GM12878 (cell line): ENCODE results near the gene PSMB9. TPM values are rescaled to one million over a fixed set of nuclear protein-coding genes. Genes with fewer than 3 reads are reported as not detected.

Experiments used
- ATAC-seq: fragments of 200-7000 bp; cut with Tn5 transposase; 3 replicates; pipeline ENCODE4 v1.9.1; 2020; ENCODE audit warnings: mild to moderate bottlenecking, moderate library complexity
- BruUV-seq: library from RNA; stranded (reverse); fragments of 400-500 nt; replicated peaks from 2 replicates; lab custom pipeline; 2021; lab: Mats Ljungman, UMichigan
- CTCF ChIA-PET: fragments of 300-600 bp; sonication (Branson Sonifier 250); formaldehyde crosslinking; extraction: SDS; loops from one replicate; lab custom pipeline; 2021; ENCODE audit warnings: inconsistent platforms; lab: Yijun Ruan, JAX
- POLR2A ChIA-PET: fragments of 350-600 bp; formaldehyde crosslinking; extraction: SDS; loops from one replicate; lab custom pipeline; 2021; ENCODE audit warnings: inconsistent platforms; lab: Charles Lee
- RAD21 ChIA-PET: fragments of 300-600 bp; sonication (Branson Sonifier 250); formaldehyde crosslinking; loops from one replicate; lab custom pipeline; 2023; ENCODE audit warnings: antibody characterized with exemption; ENCODE audit not compliant: unreplicated experiment; lab: Charles Lee
- SMC1A ChIA-PET: fragments of 300-600 bp; sonication (Branson Sonifier 250); formaldehyde crosslinking; loops from one replicate; lab custom pipeline; 2023; ENCODE audit not compliant: unreplicated experiment, uncharacterized antibody; lab: Charles Lee
- DNase-seq: peaks from one replicate; pipeline ENCODE4 v3.0.0-alpha.2; 2011; ENCODE audit warnings: low read depth, low spot score
- FAIRE-seq: peaks from 3 replicates; lab custom pipeline; 2011; peaks lifted over from hg19 to GRCh38; lab: Jason Lieb, UNC
- H2AFZ ChIP-seq: 2 replicates; pipeline ENCODE4 v1.6.0; 2011; ENCODE audit warnings: low read depth, low read length, control low read depth; ENCODE audit not compliant: control insufficient read depth
- H3K27ac ChIP-seq: 2 replicates; pipeline ENCODE4 v1.5.1; 2011; ENCODE audit warnings: control low read depth; ENCODE audit not compliant: control insufficient read depth, insufficient read depth
- H3K27me3 ChIP-seq, 2 experiments: replicated peaks in 1 of 2; 2 replicates each; pipeline versions ENCODE4 v1.6.0 to v1.6.1; 2011; ENCODE audit warnings: low read length in 1 of 2; ENCODE audit not compliant: control insufficient read depth in 2 of 2, insufficient read depth in 2 of 2
- H3K36me3 ChIP-seq, 2 experiments: 2 replicates each; pipeline ENCODE4 v1.5.1; 2011; ENCODE audit warnings: low read length in 1 of 2; ENCODE audit not compliant: control insufficient read depth in 2 of 2, insufficient read depth in 2 of 2
- H3K4me1 ChIP-seq: 2 replicates; pipeline ENCODE4 v1.6.1; 2011; ENCODE audit warnings: mild to moderate bottlenecking, low read length, moderate library complexity, mixed read lengths; ENCODE audit not compliant: control insufficient read depth, insufficient read depth
- H3K4me2 ChIP-seq: 2 replicates; pipeline ENCODE4 v1.6.0; 2011; ENCODE audit warnings: control low read depth; ENCODE audit not compliant: control insufficient read depth, insufficient read depth
- H3K4me3 ChIP-seq: fragments of 200-600 bp; sonication (generic); 2 replicates; pipeline ENCODE4 v1.5.1; 2016
- H3K79me2 ChIP-seq: 2 replicates; pipeline ENCODE4 v1.6.0; 2011; ENCODE audit warnings: low read length; ENCODE audit not compliant: control insufficient read depth, insufficient read depth
- H3K9ac ChIP-seq: 2 replicates; pipeline ENCODE4 v1.8.0; 2011; ENCODE audit warnings: low read length, control low read depth, mixed read lengths; ENCODE audit not compliant: control insufficient read depth, insufficient read depth
- H3K9me3 ChIP-seq: replicated peaks from 3 replicates; pipeline ENCODE4 v1.5.1; 2011; ENCODE audit warnings: mild to moderate bottlenecking, low read length; ENCODE audit not compliant: control insufficient read depth, insufficient read depth
- H4K20me1 ChIP-seq: 2 replicates; pipeline ENCODE4 v1.6.0; 2011; ENCODE audit not compliant: control insufficient read depth, insufficient read depth
- BACH1 ChIP-seq: fragments of 450-650 bp; IDR thresholded peaks from 2 replicates; pipeline ENCODE4 v1.6.1; 2017; ENCODE audit warnings: mild to moderate bottlenecking, borderline replicate concordance
- BHLHE40 ChIP-seq, 2 experiments: fragments of 450-650 bp in 1 of 2; IDR thresholded peaks; 2 replicates each; pipeline ENCODE4 v1.6.1; 2011 to 2017; ENCODE audit warnings: low read depth in 2 of 2, borderline replicate concordance in 1 of 2, improper control_type of control experiment in 1 of 2, low read length in 1 of 2, mild to moderate bottlenecking in 1 of 2
- NBN ChIP-seq: fragments of 450-650 bp; IDR thresholded peaks from 2 replicates; pipeline ENCODE4 v1.6.1; 2016
- NFYA ChIP-seq: IDR thresholded peaks from 2 replicates; pipeline ENCODE4 v1.6.1; 2011; ENCODE audit warnings: low read depth, mild to moderate bottlenecking, low read length, improper control_type of control experiment, borderline replicate concordance
- NR2C2 ChIP-seq: IDR thresholded peaks from 2 replicates; pipeline ENCODE4 v1.6.1; 2011; ENCODE audit warnings: borderline replicate concordance, low read depth; ENCODE audit not compliant: control insufficient read depth, insufficient read length
- PML ChIP-seq: IDR thresholded peaks from 2 replicates; pipeline ENCODE4 v1.6.1; 2012; ENCODE audit warnings: low read length, inconsistent platforms
- TARDBP ChIP-seq: IDR thresholded peaks from 2 replicates; pipeline ENCODE4 v1.6.1; 2016; ENCODE audit warnings: borderline replicate concordance
- TBL1XR1 ChIP-seq: IDR thresholded peaks from 2 replicates; pipeline ENCODE4 v1.6.1; 2012; ENCODE audit warnings: low read depth, low read length, improper control_type of control experiment
- ZNF207 ChIP-seq: fragments of 450-650 bp; IDR thresholded peaks from 2 replicates; pipeline ENCODE4 v1.6.1; 2014; ENCODE audit warnings: antibody characterized with exemption, mild to moderate bottlenecking, borderline replicate concordance
- WGBS: methylation state at CpG from one replicate; pipeline ENCODE4 v1.1.6; 2016; ENCODE audit warnings: low lambda C conversion rate; ENCODE audit not compliant: insufficient replicate concordance, insufficient coverage; ENCODE audit errors: missing lambda C conversion rate; 5-methylcytosine and 5-hydroxymethylcytosine counted together
- in situ Hi-C: fragments of 300-500 bp; cut with MboI; formaldehyde crosslinking; loops from 9 replicates; pipeline ENCODE4 v1.14.3; 2018; ENCODE audit warnings: mixed read lengths
- intact Hi-C: fragments of 100-400 bp; cut with micrococcal nuclease; formaldehyde crosslinking; loops from one replicate; pipeline ENCODE4 v1.14.2; 2022; ENCODE audit not compliant: unreplicated experiment
- polyA plus RNA-seq, 11 experiments: library from polyadenylated mRNA; depleted of rRNA in 4 of 11; unstranded in 6 of 11; stranded (reverse) in 5 of 11; fragments of >200 nt; fragmentation: Nextera tagmentation in 4 of 11; fragmentation: Illumina TruSeq in 1 of 11; extraction: Ambion mirVana in 4 of 11; extraction: Trizol in 1 of 11; gene quantifications; 1 replicate in 1 of 11; 2 replicates in 10 of 11; pipeline versions ENCODE4 v1.2.1 to v1.2.3, GENCODE V29; 2011 to 2016; ENCODE audit warnings: inconsistent platforms in 2 of 11, missing spikeins in 2 of 11, low read depth in 1 of 11
- total RNA-seq, 4 experiments: library from RNA; depleted of rRNA in 3 of 4; stranded (reverse); fragments of >200 nt in 3 of 4; fragmentation: Illumina TruSeq in 1 of 4; extraction: Trizol in 1 of 4; gene quantifications; 2 replicates each; pipeline versions ENCODE4 v1.2.1 to v1.2.3, GENCODE V29; 2013 to 2021
- TF ChIP-seq, protein P1 (sequence below): fragments of 450-650 bp; IDR thresholded peaks from 2 replicates; pipeline ENCODE4 v1.6.1; 2018; ENCODE audit warnings: borderline replicate concordance, mild to moderate bottlenecking; ENCODE audit not compliant: partially characterized antibody
- TF ChIP-seq, protein P2 (sequence below), 3 experiments: IDR thresholded peaks in 2 of 3; conservative IDR thresholded peaks in 1 of 3; 2 replicates each; pipeline ENCODE4 v1.5.1; 2011; ENCODE audit warnings: low read depth in 3 of 3, low read length in 3 of 3, mild to moderate bottlenecking in 3 of 3, control low read depth in 2 of 3, moderate library complexity in 2 of 3, inconsistent platforms in 1 of 3, mixed read lengths in 1 of 3; ENCODE audit not compliant: control insufficient read depth in 2 of 3, insufficient read depth in 1 of 3; ENCODE audit errors: extremely low read depth in 1 of 3

Gene PSMB9
- total and polyA plus RNA-seq, 10 of the 15 experiments (the other 5 are each of a cell fraction or from before 2014, with no cell fraction given) = 167 to 517 (median 275) TPM

DNA sequence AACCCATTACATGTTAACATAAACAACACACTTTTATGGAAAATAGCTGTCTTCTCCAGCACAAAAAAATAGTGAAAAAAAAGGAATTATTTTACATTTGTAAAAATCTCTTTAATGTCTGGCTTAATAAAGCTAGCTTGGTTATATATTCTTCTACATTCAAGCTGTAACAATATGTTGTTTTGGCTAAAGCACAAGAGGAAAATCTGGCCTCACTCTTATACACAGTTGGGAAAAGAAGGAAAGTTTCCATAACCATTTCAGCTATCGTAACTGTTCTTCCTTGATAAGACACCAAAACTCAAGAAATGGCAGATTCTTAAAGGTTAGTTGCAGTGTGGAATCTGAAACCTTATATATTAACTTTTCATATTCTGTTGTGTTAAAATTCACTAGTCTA lies 44.8 kb upstream of the PSMB9 start:
- H3K9me3 ChIP-seq = no peaks in the 10 kb centered on the region
- peaks cover 3% of the 10 kb centered on the region; the same call in 1 of the 2 replicates for H3K4me1 ChIP-seq
- intact Hi-C loops (no loop called here), in situ Hi-C loops (no loop called here)
- H3K36me3 ChIP-seq = peaks cover 1 to 7% of the 10 kb centered on the region in 2 experiments; a peak in 3 of 4 replicates
- WGBS = 0% methylated on average over 1 of the region's 1 CpG
- ChIA-PET CTCF (interaction anchor here (1.1 to 2.2 kb wide), 10 partner anchors 10 to 125 kb away, joined by 3 to 13 read pairs (median 4); partner anchors contain the start of gene TAP2), SMC1A (interaction anchor here (0.7 to 2.4 kb wide), 8 partner anchors 10 to 388 kb away, joined by 3 to 22 read pairs (median 4); no protein-coding TSS in a partner anchor), RAD21 (interaction anchor here (0.7 to 1.7 kb wide), 5 partner anchors 10 to 59 kb away, joined by 3 to 9 read pairs (median 6); partner anchors contain the start of gene TAP2), POLR2A (interaction anchor here (0.7 kb wide), 1 partner anchor 52 kb away, joined by 3 read pairs; no protein-coding TSS in a partner anchor)
- no peak for DNase-seq
- H3K9ac ChIP-seq = no peak overlapping the region
- no peak overlapping the region for H3K27ac ChIP-seq
- H3K4me3 ChIP-seq = no peak overlapping the region
- no peak for TF ChIP-seq BHLHE40 (IDR thresholded peaks at IDR 0.05; ENCODE audit: borderline replicate concordance in 1 of 2, low read depth in 2 of 2, low read length in 1 of 2)
- TF ChIP-seq TARDBP = no peak
- no peak for TF ChIP-seq BACH1
- no peak for TF ChIP-seq TBL1XR1
- TF ChIP-seq NR2C2 = no peak
- no peak for TF ChIP-seq PML
- no peak for TF ChIP-seq NFYA
- TF ChIP-seq, protein P1, sequence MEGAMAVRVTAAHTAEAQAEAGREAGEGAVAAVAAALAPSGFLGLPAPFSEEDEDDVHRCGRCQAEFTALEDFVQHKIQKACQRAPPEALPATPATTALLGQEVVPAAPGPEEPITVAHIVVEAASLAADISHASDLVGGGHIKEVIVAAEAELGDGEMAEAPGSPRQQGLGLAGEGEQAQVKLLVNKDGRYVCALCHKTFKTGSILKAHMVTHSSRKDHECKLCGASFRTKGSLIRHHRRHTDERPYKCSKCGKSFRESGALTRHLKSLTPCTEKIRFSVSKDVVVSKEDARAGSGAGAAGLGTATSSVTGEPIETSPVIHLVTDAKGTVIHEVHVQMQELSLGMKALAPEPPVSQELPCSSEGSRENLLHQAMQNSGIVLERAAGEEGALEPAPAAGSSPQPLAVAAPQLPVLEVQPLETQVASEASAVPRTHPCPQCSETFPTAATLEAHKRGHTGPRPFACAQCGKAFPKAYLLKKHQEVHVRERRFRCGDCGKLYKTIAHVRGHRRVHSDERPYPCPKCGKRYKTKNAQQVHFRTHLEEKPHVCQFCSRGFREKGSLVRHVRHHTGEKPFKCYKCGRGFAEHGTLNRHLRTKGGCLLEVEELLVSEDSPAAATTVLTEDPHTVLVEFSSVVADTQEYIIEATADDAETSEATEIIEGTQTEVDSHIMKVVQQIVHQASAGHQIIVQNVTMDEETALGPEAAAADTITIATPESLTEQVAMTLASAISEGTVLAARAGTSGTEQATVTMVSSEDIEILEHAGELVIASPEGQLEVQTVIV = no peak
- TF ChIP-seq, protein P2, sequence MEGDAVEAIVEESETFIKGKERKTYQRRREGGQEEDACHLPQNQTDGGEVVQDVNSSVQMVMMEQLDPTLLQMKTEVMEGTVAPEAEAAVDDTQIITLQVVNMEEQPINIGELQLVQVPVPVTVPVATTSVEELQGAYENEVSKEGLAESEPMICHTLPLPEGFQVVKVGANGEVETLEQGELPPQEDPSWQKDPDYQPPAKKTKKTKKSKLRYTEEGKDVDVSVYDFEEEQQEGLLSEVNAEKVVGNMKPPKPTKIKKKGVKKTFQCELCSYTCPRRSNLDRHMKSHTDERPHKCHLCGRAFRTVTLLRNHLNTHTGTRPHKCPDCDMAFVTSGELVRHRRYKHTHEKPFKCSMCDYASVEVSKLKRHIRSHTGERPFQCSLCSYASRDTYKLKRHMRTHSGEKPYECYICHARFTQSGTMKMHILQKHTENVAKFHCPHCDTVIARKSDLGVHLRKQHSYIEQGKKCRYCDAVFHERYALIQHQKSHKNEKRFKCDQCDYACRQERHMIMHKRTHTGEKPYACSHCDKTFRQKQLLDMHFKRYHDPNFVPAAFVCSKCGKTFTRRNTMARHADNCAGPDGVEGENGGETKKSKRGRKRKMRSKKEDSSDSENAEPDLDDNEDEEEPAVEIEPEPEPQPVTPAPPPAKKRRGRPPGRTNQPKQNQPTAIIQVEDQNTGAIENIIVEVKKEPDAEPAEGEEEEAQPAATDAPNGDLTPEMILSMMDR (IDR thresholded peaks at IDR 0.05 in 2 of 3, conservative IDR thresholded peaks at IDR 0.05 in 1 of 3; ENCODE audit: control insufficient read depth in 2 of 3, extremely low read depth in 1 of 3, insufficient read depth in 1 of 3, low read depth in 3 of 3, low read length in 3 of 3) = no peak
- TF ChIP-seq NBN = no peak
- TF ChIP-seq ZNF207 = no peak
- ATAC-seq = no peak
- no TSS peak for BruUV-seq
- H4K20me1 ChIP-seq = no peaks in the 10 kb centered on the region
- peaks cover 1% of the 10 kb centered on the region for H3K79me2 ChIP-seq
- FAIRE-seq = no peak
- H2AFZ ChIP-seq = no peak overlapping the region
- H3K27me3 ChIP-seq = no peaks in the 10 kb centered on the region
- H3K4me2 ChIP-seq = no peak overlapping the region
